ENCODE data around the gene SLC25A6.

- TF ChIP-seq, protein P1, sequence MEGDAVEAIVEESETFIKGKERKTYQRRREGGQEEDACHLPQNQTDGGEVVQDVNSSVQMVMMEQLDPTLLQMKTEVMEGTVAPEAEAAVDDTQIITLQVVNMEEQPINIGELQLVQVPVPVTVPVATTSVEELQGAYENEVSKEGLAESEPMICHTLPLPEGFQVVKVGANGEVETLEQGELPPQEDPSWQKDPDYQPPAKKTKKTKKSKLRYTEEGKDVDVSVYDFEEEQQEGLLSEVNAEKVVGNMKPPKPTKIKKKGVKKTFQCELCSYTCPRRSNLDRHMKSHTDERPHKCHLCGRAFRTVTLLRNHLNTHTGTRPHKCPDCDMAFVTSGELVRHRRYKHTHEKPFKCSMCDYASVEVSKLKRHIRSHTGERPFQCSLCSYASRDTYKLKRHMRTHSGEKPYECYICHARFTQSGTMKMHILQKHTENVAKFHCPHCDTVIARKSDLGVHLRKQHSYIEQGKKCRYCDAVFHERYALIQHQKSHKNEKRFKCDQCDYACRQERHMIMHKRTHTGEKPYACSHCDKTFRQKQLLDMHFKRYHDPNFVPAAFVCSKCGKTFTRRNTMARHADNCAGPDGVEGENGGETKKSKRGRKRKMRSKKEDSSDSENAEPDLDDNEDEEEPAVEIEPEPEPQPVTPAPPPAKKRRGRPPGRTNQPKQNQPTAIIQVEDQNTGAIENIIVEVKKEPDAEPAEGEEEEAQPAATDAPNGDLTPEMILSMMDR (IDR thresholded peaks at IDR 0.05 in 2 of 3, conservative IDR thresholded peaks at IDR 0.05 in 1 of 3; ENCODE audit: control insufficient read depth in 2 of 3, extremely low read depth in 1 of 3, insufficient read depth in 1 of 3, low read depth in 3 of 3, low read length in 3 of 3), result no peak
- TF ChIP-seq EP300 (IDR thresholded peaks at IDR 0.05; ENCODE audit: borderline replicate concordance in 1 of 2, control insufficient read depth in 1 of 2, low read depth in 2 of 2, low read length in 2 of 2) (no peak), CREB1 (IDR thresholded peaks at IDR 0.05; ENCODE audit: low read depth) (no peak), POLR2A (IDR thresholded peaks at IDR 0.05; ENCODE audit: low read depth, low read length) (no peak)
Measured at GRCh38 chrX:1393871-1394615, 2.1 kb upstream of the SLC25A6 start.
